CD14-positive monocyte (primary cell): ENCODE data around the gene SMURF1. TPM values are rescaled to one million over a fixed set of nuclear protein-coding genes. Genes with fewer than 3 reads are reported as not detected.
A peak's percentile ranks its signal among the peaks of the same experiment; 100 is the strongest.

Source experiments
- DNase-seq, 3 donors: peaks; one replicate each; pipeline ENCODE4 v3.0.0-alpha.2; 2011 to 2022
- H2AFZ ChIP-seq: 2 replicates; pipeline ENCODE4 v1.6.0; 2012; ENCODE audit warnings: mild to moderate bottlenecking, low read depth, low read length, inconsistent platforms; ENCODE audit not compliant: insufficient read depth, poor library complexity, severe bottlenecking
- H3K27ac ChIP-seq, 2 donors: 1 replicate in 1 of 2; 2 replicates in 1 of 2; pipeline ENCODE4 v1.5.1; 2012 to 2013; ENCODE audit warnings: low read length in 2 of 2, control low read depth in 1 of 2, inconsistent platforms in 1 of 2, low read depth in 1 of 2, mild to moderate bottlenecking in 1 of 2
- H3K27me3 ChIP-seq, 2 donors: one replicate each; pipeline versions ENCODE4 v1.6.0 to v1.6.1; 2011 to 2013; ENCODE audit warnings: low read length in 2 of 2; ENCODE audit not compliant: control insufficient read depth in 2 of 2, insufficient read depth in 2 of 2
- H3K36me3 ChIP-seq, 2 donors: replicated peaks in 1 of 2; 1 replicate in 1 of 2; 2 replicates in 1 of 2; pipeline versions ENCODE4 v1.5.1 to v1.6.1; 2012 to 2013; ENCODE audit warnings: low read length in 2 of 2, control low read depth in 1 of 2, inconsistent platforms in 1 of 2, mild to moderate bottlenecking in 1 of 2; ENCODE audit not compliant: insufficient read depth in 2 of 2, control insufficient read depth in 1 of 2
- H3K4me1 ChIP-seq, 2 donors: 1 replicate in 1 of 2; 2 replicates in 1 of 2; pipeline versions ENCODE4 v1.5.1 to v1.6.1; 2012 to 2013; ENCODE audit warnings: low read length in 2 of 2, control low read depth in 1 of 2, inconsistent platforms in 1 of 2, mild to moderate bottlenecking in 1 of 2, moderate library complexity in 1 of 2; ENCODE audit not compliant: insufficient read depth in 2 of 2, control insufficient read depth in 1 of 2
- H3K4me2 ChIP-seq: replicated peaks from 2 replicates; pipeline ENCODE3; 2012; ENCODE audit warnings: low read length, moderate library complexity, mild to moderate bottlenecking; ENCODE audit not compliant: poor library complexity, severe bottlenecking; ENCODE audit errors: extremely low read depth
- H3K4me3 ChIP-seq, 3 experiments: fragments of 200-600 bp in 1 of 3; sonication (generic) in 1 of 3; replicated peaks in 1 of 3; 1 replicate in 2 of 3; 2 replicates in 1 of 3; pipeline ENCODE4 v1.5.1; 2011 to 2013; ENCODE audit warnings: low read length in 3 of 3, mild to moderate bottlenecking in 3 of 3, control low read depth in 2 of 3, low read depth in 2 of 3, inconsistent platforms in 1 of 3, moderate library complexity in 1 of 3
- H3K79me2 ChIP-seq: 2 replicates; pipeline ENCODE4 v1.6.0; 2012; ENCODE audit warnings: mild to moderate bottlenecking, control low read depth, inconsistent platforms, low read length, moderate library complexity; ENCODE audit not compliant: insufficient read depth
- H3K9ac ChIP-seq: 2 replicates; pipeline ENCODE4 v1.6.0; 2017; ENCODE audit warnings: low read length, mild to moderate bottlenecking; ENCODE audit not compliant: insufficient read depth, poor library complexity, severe bottlenecking
- H3K9me3 ChIP-seq, 2 donors: replicated peaks in 1 of 2; 1 replicate in 1 of 2; 2 replicates in 1 of 2; pipeline versions ENCODE4 v1.5.1 to v1.6.1; 2012 to 2013; ENCODE audit warnings: low read length in 2 of 2, control low read depth in 1 of 2; ENCODE audit not compliant: control insufficient read depth in 1 of 2, insufficient read depth in 1 of 2
- H4K20me1 ChIP-seq: 2 replicates; pipeline ENCODE4 v1.6.0; 2012; ENCODE audit warnings: mild to moderate bottlenecking, low read length, control low read depth, moderate library complexity; ENCODE audit not compliant: insufficient read depth
- H3K27ac Mint-ChIP-seq, 7 donors: one replicate each; pipeline ENCODE4 v1.8.0; 2020; ENCODE audit warnings: mild to moderate bottlenecking in 7 of 7, mixed read lengths in 7 of 7, moderate library complexity in 6 of 7, inconsistent platforms in 2 of 7
- H3K27me3 Mint-ChIP-seq, 3 donors: one replicate each; pipeline ENCODE4 v1.8.0; 2021 to 2022; ENCODE audit warnings: low read depth in 3 of 3, mild to moderate bottlenecking in 3 of 3, mixed read lengths in 3 of 3, moderate library complexity in 3 of 3, inconsistent platforms in 1 of 3
- H3K36me3 Mint-ChIP-seq, 2 donors: one replicate each; pipeline ENCODE4 v1.8.0; 2020; ENCODE audit warnings: mixed read lengths in 2 of 2, inconsistent platforms in 1 of 2, mild to moderate bottlenecking in 1 of 2
- H3K4me1 Mint-ChIP-seq: one replicate; pipeline ENCODE4 v1.8.0; 2020; ENCODE audit warnings: mild to moderate bottlenecking, mixed read lengths
- H3K4me3 Mint-ChIP-seq, 2 donors: one replicate each; pipeline ENCODE4 v1.8.0; 2020; ENCODE audit warnings: mild to moderate bottlenecking in 2 of 2, mixed read lengths in 2 of 2, moderate library complexity in 1 of 2
- H3K9me3 Mint-ChIP-seq, 7 donors: one replicate each; pipeline ENCODE4 v1.8.0; 2020 to 2022; ENCODE audit warnings: mixed read lengths in 7 of 7, mild to moderate bottlenecking in 6 of 7, moderate library complexity in 6 of 7, inconsistent platforms in 2 of 7
- CTCF ChIP-seq: fragments of 200-600 bp; IDR thresholded peaks from one replicate; pipeline ENCODE4 v1.8.0; 2022; ENCODE audit warnings: antibody characterized with exemption, mild to moderate bottlenecking
- WGBS: methylation state at CpG from one replicate; pipeline ENCODE4 v1.1.5; 2013; ENCODE audit warnings: missing lambda C conversion rate; ENCODE audit not compliant: insufficient coverage; 5-methylcytosine and 5-hydroxymethylcytosine counted together
- intact Hi-C, 2 donors: fragments of 100-400 bp; cut with micrococcal nuclease; formaldehyde crosslinking; loops; one replicate each; pipeline versions ENCODE4 v1.15.0 to v1.15.1; 2023
- polyA plus RNA-seq, 3 donors: library from polyadenylated mRNA; depleted of rRNA in 1 of 3; unstranded in 2 of 3; stranded (reverse) in 1 of 3; fragments of 300-500 nt in 2 of 3; fragments of >200 nt in 1 of 3; fragmentation: Illumina TruSeq in 2 of 3; gene quantifications; 1 replicate in 2 of 3; 2 replicates in 1 of 3; pipeline ENCODE4 v1.2.3, GENCODE V29; 2012 to 2021

Gene SMURF1
- polyA plus RNA-seq, 3 donors: 0.48 to 15.8 (median 1.6) TPM

- no peak for TF ChIP-seq CTCF
- no peak overlapping the region for H3K4me3 Mint-ChIP-seq
- no peak overlapping the region for H2AFZ ChIP-seq
- H3K4me3 ChIP-seq: no peak overlapping the region
- peak overlapping the region in 1 of 7 donors; percentile 43 for H3K27ac Mint-ChIP-seq
- intact Hi-C loops: no loop called here
- peaks cover 0 to 7% (median 3%) of the 10 kb centered on the region in 7 donors for H3K9me3 Mint-ChIP-seq
- peaks cover 0 to 1% of the 10 kb centered on the region in 2 donors for H3K36me3 ChIP-seq
- H3K4me1 ChIP-seq: no peaks in the 10 kb centered on the region
- DNase-seq: no peak
- H3K4me2 ChIP-seq: no peak overlapping the region
- peaks cover 0 to 2% of the 10 kb centered on the region in 2 donors for H3K9me3 ChIP-seq
- peaks cover 97% of the 10 kb centered on the region for H4K20me1 ChIP-seq
- peaks cover 0 to 2% (median 0%) of the 10 kb centered on the region in 3 donors for H3K27me3 Mint-ChIP-seq
- H3K4me1 Mint-ChIP-seq: no peaks in the 10 kb centered on the region
- no peak overlapping the region for H3K27ac ChIP-seq
- no peaks in the 10 kb centered on the region for H3K27me3 ChIP-seq
- H3K36me3 Mint-ChIP-seq: peaks cover 5 to 15% of the 10 kb centered on the region in 2 donors
- H3K79me2 ChIP-seq: peaks cover 97% of the 10 kb centered on the region
- H3K9ac ChIP-seq: no peak overlapping the region
Measured at GRCh38 chr7:99094401-99094800, 49.5 kb downstream of the SMURF1 start.

- intact Hi-C loops: no loop called here
- H3K4me3 Mint-ChIP-seq: no peak overlapping the region
- no peak overlapping the region for H3K9ac ChIP-seq
- H3K9me3 Mint-ChIP-seq: no peaks in the 10 kb centered on the region
- H3K4me2 ChIP-seq: no peak overlapping the region
- peaks cover 4 to 9% of the 10 kb centered on the region in 2 donors for H3K36me3 Mint-ChIP-seq
- H3K4me3 ChIP-seq: no peak overlapping the region
- peaks cover 94% of the 10 kb centered on the region for H3K79me2 ChIP-seq
- no peaks in the 10 kb centered on the region for H3K27me3 Mint-ChIP-seq
- DNase-seq: no peak
- peaks cover 97% of the 10 kb centered on the region for H4K20me1 ChIP-seq
- no peaks in the 10 kb centered on the region for H3K4me1 Mint-ChIP-seq
- H3K27ac Mint-ChIP-seq: no peak overlapping the region
- TF ChIP-seq CTCF: no peak
- no peaks in the 10 kb centered on the region for H3K27me3 ChIP-seq
- no peaks in the 10 kb centered on the region for H3K36me3 ChIP-seq
- H3K9me3 ChIP-seq: no peaks in the 10 kb centered on the region
- no peaks in the 10 kb centered on the region for H3K4me1 ChIP-seq
- 98% methylated on average over 8 of the region's 11 CpGs for WGBS
- no peak overlapping the region for H3K27ac ChIP-seq
- H2AFZ ChIP-seq: no peak overlapping the region
Measured at GRCh38 chr7:99092064-99092720, 51.7 kb downstream of the SMURF1 start.
